DMS53 (cell line): ENCODE measurements around the gene NGFR.
A peak's percentile ranks its signal among the peaks of the same experiment; 100 is the strongest.

ENCODE experiments used
- DNase-seq: peaks from one replicate; lab custom pipeline; 2025; lab: John Stamatoyannopoulos, UW

Gene NGFR

GRCh38 chr17:49469831-49470810 is 25.0 kb upstream of the NGFR start:
- no peak for DNase-seq

- no peak for DNase-seq
Observed at GRCh38 chr17:49471089-49471683, 23.9 kb upstream of the NGFR start.

- no peak for DNase-seq
Observed at GRCh38 chr17:49471769-49472168, 23.3 kb upstream of the NGFR start.

GRCh38 chr17:49472527-49472926 is 22.6 kb upstream of the NGFR start:
- no peak for DNase-seq

- DNase-seq: no peak
Observed at GRCh38 chr17:49473900-49474751, 21.0 kb upstream of the NGFR start.

- no peak for DNase-seq
Observed at GRCh38 chr17:49477709-49478108, 17.4 kb upstream of the NGFR start.

GRCh38 chr17:49480836-49481615 is 14.1 kb upstream of the NGFR start:
- no peak for DNase-seq

GRCh38 chr17:49482144-49482817 is 12.8 kb upstream of the NGFR start:
- no peak for DNase-seq

- no peak for DNase-seq
Observed at GRCh38 chr17:49483599-49484509, 11.2 kb upstream of the NGFR start.

- no peak for DNase-seq
Observed at GRCh38 chr17:49484588-49484987, 10.5 kb upstream of the NGFR start.

GRCh38 chr17:49486012-49486641 is 9.0 kb upstream of the NGFR start:
- DNase-seq: peak; percentile 46

- no peak for DNase-seq
Observed at GRCh38 chr17:49487183-49487582, 7.9 kb upstream of the NGFR start.

GRCh38 chr17:49488612-49489011 is 6.5 kb upstream of the NGFR start:
- DNase-seq: no peak

- DNase-seq: no peak
Observed at GRCh38 chr17:49489348-49489747, 5.7 kb upstream of the NGFR start.

- DNase-seq: no peak
Observed at GRCh38 chr17:49490276-49490675, 4.8 kb upstream of the NGFR start.

GRCh38 chr17:49491192-49491769 is 3.8 kb upstream of the NGFR start:
- no peak for DNase-seq

GRCh38 chr17:49494399-49494985 is 601 bp upstream of the NGFR start:
- no peak for DNase-seq

GRCh38 chr17:49495842-49496182 is 719 bp downstream of the NGFR start:
- DNase-seq: no peak
